Suprapubic skin (tissue), 4 donors: ENCODE measurements around the gene MTAP. TPM values are rescaled to one million over a fixed set of nuclear protein-coding genes. Genes with fewer than 3 reads are reported as not detected.

Source experiments
- DNase-seq, 2 donors: peaks; one replicate each; pipeline ENCODE4 v3.0.0-alpha.2; 2019; ENCODE audit warnings: low spot score in 2 of 2
- H3K27ac ChIP-seq: fragments of 200-600 bp; sonication (generic); one replicate; pipeline ENCODE4 v1.5.1; 2019
- H3K27me3 ChIP-seq: fragments of 200-600 bp; sonication (generic); one replicate; pipeline ENCODE4 v1.5.1; 2019
- H3K36me3 ChIP-seq: fragments of 200-600 bp; sonication (generic); one replicate; pipeline ENCODE4 v1.5.1; 2019
- H3K4me1 ChIP-seq: fragments of 200-600 bp; sonication (generic); one replicate; pipeline ENCODE4 v1.5.1; 2019
- H3K4me3 ChIP-seq: fragments of 200-600 bp; sonication (generic); one replicate; pipeline ENCODE4 v1.5.1; 2019; ENCODE audit warnings: mild to moderate bottlenecking
- H3K9me3 ChIP-seq: fragments of 200-600 bp; sonication (generic); one replicate; pipeline ENCODE4 v1.5.1; 2019
- EP300 ChIP-seq: sonication (generic); formaldehyde crosslinking; IDR thresholded peaks from one replicate; pipeline ENCODE4 v1.6.1; 2017; ENCODE audit warnings: antibody characterized with exemption
- POLR2A ChIP-seq, 2 donors: fragments of 450-650 bp; IDR thresholded peaks; one replicate each; pipeline ENCODE4 v1.6.1; 2017; ENCODE audit warnings: antibody characterized with exemption in 2 of 2, mild to moderate bottlenecking in 2 of 2, moderate library complexity in 2 of 2
- POLR2AphosphoS5 ChIP-seq, 3 donors: sonication (generic); formaldehyde crosslinking; IDR thresholded peaks; one replicate each; pipeline ENCODE4 v1.6.1; 2017; ENCODE audit warnings: antibody characterized with exemption in 3 of 3
- WGBS: methylation state at CpG from one replicate; pipeline ENCODE4 v1.1.5; 2018; 5-methylcytosine and 5-hydroxymethylcytosine counted together
- total RNA-seq, 4 donors: library from RNA; depleted of rRNA; stranded (reverse); fragments of >200 nt; gene quantifications; one replicate each; pipeline ENCODE4 v1.1.0, GENCODE V29; 2016
- TF ChIP-seq, protein P1 (sequence below), 2 donors: fragments of 200-600 bp in 1 of 2; fragments of 450-650 bp in 1 of 2; sonication (generic) in 1 of 2; IDR thresholded peaks; one replicate each; pipeline ENCODE4 v1.5.1; 2016 to 2019; ENCODE audit warnings: antibody characterized with exemption in 2 of 2, mild to moderate bottlenecking in 1 of 2, moderate library complexity in 1 of 2

Gene MTAP
- total RNA-seq, 4 donors from 2014 or later, result 15.2 to 24.9 (median 22.1) TPM

- H3K4me3 ChIP-seq, result no peak overlapping the region
- no peak for DNase-seq
- no peaks in the 10 kb centered on the region for H3K36me3 ChIP-seq
- TF ChIP-seq, protein P1, sequence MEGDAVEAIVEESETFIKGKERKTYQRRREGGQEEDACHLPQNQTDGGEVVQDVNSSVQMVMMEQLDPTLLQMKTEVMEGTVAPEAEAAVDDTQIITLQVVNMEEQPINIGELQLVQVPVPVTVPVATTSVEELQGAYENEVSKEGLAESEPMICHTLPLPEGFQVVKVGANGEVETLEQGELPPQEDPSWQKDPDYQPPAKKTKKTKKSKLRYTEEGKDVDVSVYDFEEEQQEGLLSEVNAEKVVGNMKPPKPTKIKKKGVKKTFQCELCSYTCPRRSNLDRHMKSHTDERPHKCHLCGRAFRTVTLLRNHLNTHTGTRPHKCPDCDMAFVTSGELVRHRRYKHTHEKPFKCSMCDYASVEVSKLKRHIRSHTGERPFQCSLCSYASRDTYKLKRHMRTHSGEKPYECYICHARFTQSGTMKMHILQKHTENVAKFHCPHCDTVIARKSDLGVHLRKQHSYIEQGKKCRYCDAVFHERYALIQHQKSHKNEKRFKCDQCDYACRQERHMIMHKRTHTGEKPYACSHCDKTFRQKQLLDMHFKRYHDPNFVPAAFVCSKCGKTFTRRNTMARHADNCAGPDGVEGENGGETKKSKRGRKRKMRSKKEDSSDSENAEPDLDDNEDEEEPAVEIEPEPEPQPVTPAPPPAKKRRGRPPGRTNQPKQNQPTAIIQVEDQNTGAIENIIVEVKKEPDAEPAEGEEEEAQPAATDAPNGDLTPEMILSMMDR (IDR thresholded peaks at IDR 0.05), result no peak
- no peaks in the 10 kb centered on the region for H3K9me3 ChIP-seq
- 56% methylated on average over 1 of the region's 1 CpG for WGBS
- H3K27ac ChIP-seq, result no peak overlapping the region
- H3K27me3 ChIP-seq, result peaks cover 95% of the 10 kb centered on the region
- H3K4me1 ChIP-seq, result no peaks in the 10 kb centered on the region
These were observed 181.1 kb downstream of the MTAP start for GRCh38 chr9:21983561-21983935.

DNA sequence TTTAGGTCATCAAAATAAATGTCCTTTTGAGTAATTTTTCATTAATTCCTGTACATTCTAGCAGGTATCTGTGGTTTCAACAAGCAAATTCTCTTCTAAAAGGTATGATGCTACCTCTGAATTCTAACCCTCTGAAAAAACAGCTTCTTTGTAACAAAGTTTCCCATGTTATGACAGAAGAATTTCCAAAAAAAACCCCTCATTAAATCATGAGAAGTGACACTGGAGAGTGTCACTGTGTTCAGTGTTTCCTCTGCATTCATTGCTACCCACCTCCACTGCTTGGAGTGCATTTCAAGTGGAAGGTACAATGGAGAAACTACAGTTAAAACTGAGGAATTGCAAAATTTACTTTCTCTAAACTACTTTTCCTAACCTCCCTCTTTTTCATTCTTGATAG is 181.7 kb downstream of the MTAP start:
- Histone ChIP-seq H3K9me3 (no peaks in the 10 kb centered on the region), H3K27ac (no peak overlapping the region), H3K4me1 (no peaks in the 10 kb centered on the region), H3K36me3 (no peaks in the 10 kb centered on the region), H3K27me3 (peaks cover 95% of the 10 kb centered on the region), H3K4me3 (no peak overlapping the region)
- no peak for TF ChIP-seq POLR2A (IDR thresholded peaks at IDR 0.05)
- TF ChIP-seq POLR2AphosphoS5 (IDR thresholded peaks at IDR 0.05), result no peak
- TF ChIP-seq, protein P1 (IDR thresholded peaks at IDR 0.05), result no peak
- no peak for TF ChIP-seq EP300
- DNase-seq, result no peak

DNA sequence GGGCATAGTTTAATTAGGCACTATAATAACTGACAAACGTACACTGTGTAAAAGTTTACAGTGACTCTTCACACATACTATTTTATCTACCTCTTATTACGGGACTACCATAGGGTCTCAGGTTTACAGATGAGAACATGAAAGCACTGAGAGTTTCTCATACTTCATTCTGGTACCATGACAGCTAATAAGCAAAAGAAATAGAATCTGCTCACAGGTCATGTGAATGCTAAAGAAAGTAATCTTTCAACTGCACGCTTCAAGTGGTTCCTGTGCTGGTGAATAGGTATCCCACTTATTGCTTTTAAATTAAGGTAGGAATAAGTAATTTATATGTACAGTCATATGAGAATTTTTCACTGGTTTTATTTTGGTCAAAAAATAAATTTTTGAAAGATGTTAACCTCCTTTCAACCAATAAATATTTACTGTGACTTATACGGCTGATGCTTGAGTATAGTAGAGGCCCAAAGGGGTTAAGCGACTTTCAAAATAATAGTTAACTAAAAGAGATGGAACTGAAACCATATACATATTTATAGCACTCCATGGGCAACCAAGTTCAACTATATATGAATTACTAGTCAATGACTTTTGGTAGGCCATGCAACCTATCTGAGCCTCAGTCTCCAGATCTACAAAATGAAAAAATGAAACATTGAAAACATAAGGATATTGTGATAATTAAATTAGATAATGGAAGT is 183.7 kb downstream of the MTAP start:
- Histone ChIP-seq H3K4me3 (no peak overlapping the region), H3K4me1 (no peaks in the 10 kb centered on the region), H3K36me3 (no peaks in the 10 kb centered on the region), H3K27ac (no peak overlapping the region), H3K9me3 (no peaks in the 10 kb centered on the region), H3K27me3 (peaks cover 98% of the 10 kb centered on the region)
- TF ChIP-seq POLR2A (IDR thresholded peaks at IDR 0.05) (no peak), POLR2AphosphoS5 (IDR thresholded peaks at IDR 0.05) (no peak)
- 81% methylated on average over 5 of the region's 5 CpGs for WGBS
- no peak for DNase-seq

Other genes with a start within 250 kb of the MTAP start
- gene CDKN2A, start 191.8 kb downstream of the MTAP start, total RNA-seq, result 1 to 10 TPM in 2 of 4 donors, not detected in 2; 2.0 to 3.4 TPM
- under 1 TPM in 1 of 4 donors, not detected in 3; 0.59 TPM for gene CDKN2B-AS1, start 192.2 kb downstream of the MTAP start, total RNA-seq
- 10 to 100 TPM; 38.8 to 59.9 (median 51.9) TPM for gene CDKN2B, start 206.7 kb downstream of the MTAP start, total RNA-seq